Transverse colon (tissue), 4 donors: ENCODE data around the gene MTG2. TPM values are rescaled to one million over a fixed set of nuclear protein-coding genes. Genes with fewer than 3 reads are reported as not detected.

Experiments
- DNase-seq: peaks from one replicate; pipeline ENCODE4 v3.0.0-alpha.2; 2019
- H3K27ac ChIP-seq, 4 donors: fragments of 200-600 bp; sonication (generic); 2 replicates each; pipeline ENCODE4 v1.5.1; 2016 to 2018; ENCODE audit warnings: inconsistent platforms in 4 of 4
- H3K27me3 ChIP-seq: fragments of 200-600 bp; sonication (generic); 2 replicates; pipeline ENCODE4 v1.5.1; 2017; ENCODE audit warnings: inconsistent platforms
- H3K36me3 ChIP-seq, 4 donors: fragments of 200-600 bp; sonication (generic); 2 replicates each; pipeline ENCODE4 v1.5.1; 2017 to 2019; ENCODE audit warnings: inconsistent platforms in 4 of 4
- H3K4me1 ChIP-seq, 4 donors: fragments of 200-600 bp; sonication (generic); 2 replicates each; pipeline ENCODE4 v1.5.1; 2017 to 2020; ENCODE audit warnings: inconsistent platforms in 4 of 4
- H3K4me3 ChIP-seq, 4 donors: fragments of 200-600 bp; sonication (generic); 1 replicate in 1 of 4; 2 replicates in 3 of 4; pipeline versions ENCODE4 v1.5.1 to v1.6.1; 2017 to 2019; ENCODE audit warnings: inconsistent platforms in 4 of 4
- H3K9me3 ChIP-seq, 2 donors: fragments of 200-600 bp; sonication (generic); 2 replicates each; pipeline ENCODE4 v1.5.1; 2017 to 2019; ENCODE audit warnings: inconsistent platforms in 2 of 2
- CTCF ChIP-seq, 5 experiments: fragments of 200-600 bp in 3 of 5; fragments of 450-650 bp in 2 of 5; sonication (generic) in 3 of 5; IDR thresholded peaks; 1 replicate in 2 of 5; 2 replicates in 3 of 5; pipeline ENCODE4 v1.5.1; 2016 to 2017; ENCODE audit warnings: antibody characterized with exemption in 5 of 5, inconsistent platforms in 3 of 5, mild to moderate bottlenecking in 2 of 5, moderate library complexity in 1 of 5
- EP300 ChIP-seq: sonication (generic); formaldehyde crosslinking; IDR thresholded peaks from one replicate; pipeline ENCODE4 v1.6.1; 2017; ENCODE audit warnings: antibody characterized with exemption, low read depth
- POLR2A ChIP-seq: fragments of 450-650 bp; IDR thresholded peaks from one replicate; pipeline ENCODE4 v1.6.1; 2016; ENCODE audit warnings: antibody characterized with exemption, mild to moderate bottlenecking, moderate library complexity
- POLR2AphosphoS5 ChIP-seq, 3 donors: sonication (generic); formaldehyde crosslinking; IDR thresholded peaks; one replicate each; pipeline ENCODE4 v1.6.1; 2016; ENCODE audit warnings: antibody characterized with exemption in 3 of 3
- WGBS, 2 donors: methylation state at CpG; one replicate each; pipeline ENCODE4 v1.1.5; 2018; ENCODE audit warnings: low coverage in 1 of 2; 5-methylcytosine and 5-hydroxymethylcytosine counted together
- in situ Hi-C, 4 donors: fragments of 200-750 bp; cut with MboI; loops; one replicate each; pipeline versions ENCODE4 v1.15.0 to v1.15.1; 2017; ENCODE audit warnings: low sequenced_read_pairs in 3 of 4, low pct_ligation_motif_present in 1 of 4, low pct_unique_long_range_greater_than_20kb in 1 of 4
- intact Hi-C: fragments of 100-400 bp; cut with DNase I; formaldehyde crosslinking; loops from one replicate; pipeline ENCODE4 v1.15.1; 2023; ENCODE audit warnings: low total_unique reads
- total RNA-seq, 4 donors: library from RNA; depleted of rRNA; stranded (reverse); fragments of >200 nt; gene quantifications; one replicate each; pipeline ENCODE4 v1.1.0, GENCODE V29; 2016

Gene MTG2
- total RNA-seq, 4 donors from 2014 or later, result 9.8 to 58.0 (median 23.1) TPM

DNA sequence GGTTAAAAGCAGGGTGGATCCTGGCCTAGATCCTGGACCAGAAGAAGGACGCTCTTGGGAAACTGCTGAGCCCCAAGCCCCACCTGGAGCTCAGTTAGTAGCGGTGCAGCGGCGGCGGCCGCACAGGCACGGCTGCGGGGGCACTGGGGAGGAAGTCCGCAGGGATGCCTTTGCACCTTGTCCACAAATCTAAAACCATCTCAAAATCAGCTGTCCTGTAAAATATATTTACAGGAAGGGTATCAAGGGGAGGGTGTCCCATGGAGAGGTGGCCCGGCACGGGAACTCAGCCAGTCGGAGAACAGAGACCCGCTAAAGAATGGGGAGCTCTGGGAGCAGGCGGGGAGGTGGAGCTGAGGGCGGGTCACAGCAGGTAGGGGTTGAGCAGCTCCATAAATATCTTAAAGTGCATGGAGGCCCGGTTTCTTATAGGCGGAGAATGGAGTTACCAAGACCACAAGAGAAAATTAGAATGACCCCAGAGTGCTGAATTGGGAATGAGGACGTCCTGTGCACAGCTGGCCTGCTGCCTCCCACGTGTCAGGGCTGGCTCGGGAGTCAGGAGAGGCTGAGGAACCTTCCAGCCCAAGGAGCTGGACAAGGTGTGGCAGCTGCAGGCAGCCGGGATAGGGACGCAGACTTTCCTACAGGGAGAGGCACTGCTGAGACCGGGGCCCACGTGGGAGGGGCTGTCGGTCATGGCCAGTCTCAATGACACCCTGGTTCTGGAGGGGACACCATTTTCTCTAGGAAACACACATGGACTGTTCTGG, 8.0 kb downstream of the MTG2 start:
- 89 to 93% methylated on average over 8 to 25 of the region's 25 CpGs for WGBS, 2 donors
- intact Hi-C loops, result no loop called here
- Histone ChIP-seq H3K9me3 (no peaks in the 10 kb centered on the region), H3K36me3 (peaks cover 0 to 5% (median 2%) of the 10 kb centered on the region in 4 donors), H3K27ac (no peak overlapping the region), H3K27me3 (no peaks in the 10 kb centered on the region), H3K4me3 (no peak overlapping the region), H3K4me1 (peaks cover 0 to 7% (median 3%) of the 10 kb centered on the region in 4 donors)
- DNase-seq, result no peak
- in situ Hi-C loops, result no loop called here
- TF ChIP-seq POLR2AphosphoS5 (IDR thresholded peaks at IDR 0.05) (no peak), CTCF (IDR thresholded peaks at IDR 0.05) (no peak), POLR2A (no peak), EP300 (no peak)

DNA sequence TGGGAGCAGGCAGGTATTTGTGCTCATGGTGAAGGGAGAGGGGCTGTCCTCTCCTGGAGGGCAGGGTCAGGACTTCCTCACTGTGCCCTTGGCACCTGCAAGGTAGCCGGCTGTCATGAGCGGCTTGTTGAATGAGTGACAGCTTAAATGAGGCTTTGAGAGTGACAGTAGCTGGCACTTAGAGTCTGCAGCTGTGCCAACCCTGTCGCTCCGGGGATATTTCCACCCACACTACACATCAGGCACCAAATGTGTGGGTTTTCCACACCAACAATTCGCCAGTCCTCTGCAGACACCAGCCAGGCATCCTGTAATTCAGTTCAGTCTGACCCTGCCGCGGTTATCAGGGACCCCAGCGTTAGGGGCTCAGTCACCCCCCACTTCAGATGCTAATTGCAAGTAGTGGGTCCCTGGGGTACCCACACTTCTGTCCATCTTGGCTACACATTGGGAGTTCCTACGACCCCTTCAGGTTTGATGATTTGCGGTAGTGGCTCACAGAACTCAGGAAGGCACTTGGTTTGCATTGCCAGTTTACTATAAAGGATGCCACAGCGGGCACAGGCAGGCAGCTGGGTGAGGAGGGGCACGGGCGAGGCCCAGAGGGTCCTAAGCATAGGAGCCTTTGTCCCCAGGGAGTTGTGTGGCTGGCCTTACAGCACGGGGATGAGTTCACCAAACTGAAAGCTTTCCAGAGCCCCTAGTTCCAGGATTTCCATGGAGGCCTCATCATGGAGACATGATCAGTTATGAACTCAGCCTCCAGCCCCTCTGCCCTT, 9.1 kb downstream of the MTG2 start:
- no peak overlapping the region for H3K4me3 ChIP-seq
- in situ Hi-C loops (no loop called here), intact Hi-C loops (no loop called here)
- H3K27me3 ChIP-seq, result no peaks in the 10 kb centered on the region
- 89% methylated on average over 14 of the region's 14 CpGs; no CpG with 5 or more reads in 1 of the 2 donors for WGBS, 2 donors
- H3K9me3 ChIP-seq, result no peaks in the 10 kb centered on the region
- H3K4me1 ChIP-seq, result peaks cover 0 to 7% (median 3%) of the 10 kb centered on the region in 4 donors
- no peak overlapping the region for H3K27ac ChIP-seq
- TF ChIP-seq POLR2A (no peak), EP300 (no peak), POLR2AphosphoS5 (IDR thresholded peaks at IDR 0.05) (no peak), CTCF (IDR thresholded peaks at IDR 0.05) (no peak)
- DNase-seq, result no peak
- H3K36me3 ChIP-seq, result peaks cover 0 to 12% (median 2%) of the 10 kb centered on the region in 4 donors

- in situ Hi-C loops (no loop called here), intact Hi-C loops (no loop called here)
- H3K36me3 ChIP-seq, result peaks cover 0 to 18% (median 3%) of the 10 kb centered on the region in 4 donors
- TF ChIP-seq EP300 (no peak), CTCF (IDR thresholded peaks at IDR 0.05) (no peak), POLR2AphosphoS5 (IDR thresholded peaks at IDR 0.05) (no peak), POLR2A (no peak)
- DNase-seq, result no peak
- no peak overlapping the region for H3K4me3 ChIP-seq
- 90 to 100% methylated on average over 2 to 10 of the region's 10 CpGs for WGBS, 2 donors
- H3K27ac ChIP-seq, result no peak overlapping the region
- peaks cover 0 to under 1% (median under 1%) of the 10 kb centered on the region in 4 donors for H3K4me1 ChIP-seq
- no peaks in the 10 kb centered on the region for H3K27me3 ChIP-seq
- H3K9me3 ChIP-seq, result no peaks in the 10 kb centered on the region
Measured at GRCh38 chr20:62192635-62193034, 9.8 kb downstream of the MTG2 start.
